Lower lobe of right lung (tissue), 2 donors: ENCODE data around the gene OSER1. TPM values are rescaled to one million over a fixed set of nuclear protein-coding genes. Genes with fewer than 3 reads are reported as not detected.
"Not testable (repeated sequence)": the region's sequence is repeated elsewhere in the genome, so short reads cannot be mapped to it uniquely, and the experiment has no call there.

Experiments
- ATAC-seq, 2 donors: fragments of 200-7000 bp; cut with Tn5 transposase; one replicate each; pipeline ENCODE4 v1.9.1; 2020 to 2022; ENCODE audit warnings: mild to moderate bottlenecking in 2 of 2, moderate library complexity in 2 of 2
- DNase-seq: peaks from one replicate; pipeline ENCODE4 v3.0.0-alpha.2; 2020
- H3K27ac ChIP-seq: fragments of 200-600 bp; one replicate; pipeline ENCODE4 v1.8.0; 2022
- H3K27me3 ChIP-seq: fragments of 200-600 bp; one replicate; pipeline ENCODE4 v1.8.0; 2022; ENCODE audit warnings: low read depth
- H3K36me3 ChIP-seq: fragments of 200-600 bp; one replicate; pipeline ENCODE4 v1.8.0; 2022; ENCODE audit warnings: mild to moderate bottlenecking
- H3K4me1 ChIP-seq: fragments of 200-600 bp; one replicate; pipeline ENCODE4 v1.8.0; 2022
- H3K4me3 ChIP-seq: fragments of 200-600 bp; one replicate; pipeline ENCODE4 v1.8.0; 2022; ENCODE audit warnings: mild to moderate bottlenecking
- H3K9me3 ChIP-seq: fragments of 200-600 bp; one replicate; pipeline ENCODE4 v1.8.0; 2022
- intact Hi-C: fragments of 100-400 bp; cut with DNase I; formaldehyde crosslinking; loops from one replicate; pipeline ENCODE4 v1.11.0; 2022
- total RNA-seq: library from RNA; stranded (reverse); fragmentation: NEBNext Ultra II Directional; extraction: Animal tissue kit (Norgen Biotek cat#: 25700); gene quantifications from one replicate; pipeline ENCODE4 v1.2.1, GENCODE V29; 2021
- TF ChIP-seq, protein P1 (sequence below): fragments of 200-600 bp; IDR thresholded peaks from one replicate; pipeline ENCODE4 v1.8.0; 2022; ENCODE audit warnings: antibody characterized with exemption, mild to moderate bottlenecking
- donor health status: DM: no; HTN: yes; CAD: no; lungs with severe emphysema.

Gene OSER1
- total RNA-seq, 1 donor from 2014 or later = 32.9 TPM

DNA sequence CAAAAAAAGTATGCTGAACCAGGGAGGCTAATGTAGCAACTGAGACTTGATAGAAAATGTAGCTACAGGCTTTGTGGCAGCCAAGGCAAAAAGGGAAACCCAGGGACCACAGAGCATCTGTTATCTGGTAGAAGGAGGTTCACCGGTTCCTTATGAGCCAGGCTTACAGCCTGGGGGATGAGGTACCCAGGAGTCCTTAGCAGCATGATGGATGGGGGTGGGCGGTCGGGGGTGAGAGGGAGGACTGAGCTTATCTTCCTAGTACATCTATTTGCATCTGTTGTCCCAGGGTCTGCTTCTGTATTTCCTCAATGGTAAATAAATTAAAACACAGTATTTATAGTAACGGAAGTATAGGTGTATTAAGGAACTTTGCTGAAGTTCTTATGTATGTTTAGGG lies 35.4 kb upstream of the OSER1 start:
- Histone ChIP-seq H3K4me3 (no peak overlapping the region), H3K4me1 (no peaks in the 10 kb centered on the region), H3K27me3 (peaks cover 19% of the 10 kb centered on the region), H3K27ac (no peak overlapping the region), H3K36me3 (no peaks in the 10 kb centered on the region), H3K9me3 (no peaks in the 10 kb centered on the region)
- TF ChIP-seq, protein P1, sequence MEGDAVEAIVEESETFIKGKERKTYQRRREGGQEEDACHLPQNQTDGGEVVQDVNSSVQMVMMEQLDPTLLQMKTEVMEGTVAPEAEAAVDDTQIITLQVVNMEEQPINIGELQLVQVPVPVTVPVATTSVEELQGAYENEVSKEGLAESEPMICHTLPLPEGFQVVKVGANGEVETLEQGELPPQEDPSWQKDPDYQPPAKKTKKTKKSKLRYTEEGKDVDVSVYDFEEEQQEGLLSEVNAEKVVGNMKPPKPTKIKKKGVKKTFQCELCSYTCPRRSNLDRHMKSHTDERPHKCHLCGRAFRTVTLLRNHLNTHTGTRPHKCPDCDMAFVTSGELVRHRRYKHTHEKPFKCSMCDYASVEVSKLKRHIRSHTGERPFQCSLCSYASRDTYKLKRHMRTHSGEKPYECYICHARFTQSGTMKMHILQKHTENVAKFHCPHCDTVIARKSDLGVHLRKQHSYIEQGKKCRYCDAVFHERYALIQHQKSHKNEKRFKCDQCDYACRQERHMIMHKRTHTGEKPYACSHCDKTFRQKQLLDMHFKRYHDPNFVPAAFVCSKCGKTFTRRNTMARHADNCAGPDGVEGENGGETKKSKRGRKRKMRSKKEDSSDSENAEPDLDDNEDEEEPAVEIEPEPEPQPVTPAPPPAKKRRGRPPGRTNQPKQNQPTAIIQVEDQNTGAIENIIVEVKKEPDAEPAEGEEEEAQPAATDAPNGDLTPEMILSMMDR = no peak
- ATAC-seq = no peak
- no peak for DNase-seq
- intact Hi-C loops = no loop called here

DNA sequence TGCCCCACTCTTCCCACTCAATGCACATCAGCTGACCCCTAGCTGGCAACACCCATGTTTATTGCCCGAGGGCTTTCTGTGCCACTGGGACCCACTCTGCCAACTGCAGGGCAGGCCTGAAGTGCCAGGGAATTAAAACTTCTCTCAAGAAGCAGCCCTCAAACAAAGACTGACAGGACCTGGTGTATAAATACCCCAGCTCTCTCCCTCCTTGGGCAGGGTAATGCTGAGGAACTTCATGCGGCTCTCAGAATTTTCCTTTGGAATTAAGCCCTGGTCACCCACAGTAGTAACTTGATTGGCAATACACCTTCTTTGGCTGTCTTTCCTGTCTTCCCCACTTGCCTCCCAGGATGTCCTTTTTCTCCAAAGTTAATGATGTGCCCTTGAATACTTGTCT lies 31.2 kb upstream of the OSER1 start:
- H3K27me3 ChIP-seq = no peaks in the 10 kb centered on the region
- ATAC-seq (no peak), DNase-seq (no peak)
- H3K36me3 ChIP-seq = no peaks in the 10 kb centered on the region
- no peak overlapping the region for H3K4me3 ChIP-seq
- no peak overlapping the region for H3K27ac ChIP-seq
- H3K4me1 ChIP-seq = no peaks in the 10 kb centered on the region
- intact Hi-C loops = no loop called here
- H3K9me3 ChIP-seq = no peaks in the 10 kb centered on the region
- TF ChIP-seq, protein P1 = no peak

DNA sequence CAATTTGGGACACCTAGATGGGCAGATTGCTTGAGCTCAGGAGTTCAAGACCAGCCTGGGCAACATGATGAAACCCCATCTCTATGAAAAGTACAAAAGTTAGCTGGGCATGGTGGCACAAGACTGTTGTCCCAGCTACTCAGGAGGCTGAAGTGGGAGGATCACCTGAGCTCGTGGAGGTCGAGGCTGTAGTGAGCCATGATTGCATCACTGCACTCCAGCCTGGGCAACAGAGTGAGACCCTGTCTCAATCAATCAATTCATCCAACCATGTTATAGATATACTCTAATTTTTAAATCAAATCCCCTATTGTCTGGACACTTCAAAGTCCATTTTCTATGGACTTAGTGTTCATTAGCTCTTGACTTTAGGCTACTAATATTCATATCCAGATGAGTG lies 26.3 kb upstream of the OSER1 start:
- H3K9me3 ChIP-seq, H3K4me3 ChIP-seq, DNase-seq, ATAC-seq, H3K36me3 ChIP-seq, intact Hi-C loops, H3K27me3 ChIP-seq, H3K4me1 ChIP-seq, H3K27ac ChIP-seq: not testable (repeated sequence)

DNA sequence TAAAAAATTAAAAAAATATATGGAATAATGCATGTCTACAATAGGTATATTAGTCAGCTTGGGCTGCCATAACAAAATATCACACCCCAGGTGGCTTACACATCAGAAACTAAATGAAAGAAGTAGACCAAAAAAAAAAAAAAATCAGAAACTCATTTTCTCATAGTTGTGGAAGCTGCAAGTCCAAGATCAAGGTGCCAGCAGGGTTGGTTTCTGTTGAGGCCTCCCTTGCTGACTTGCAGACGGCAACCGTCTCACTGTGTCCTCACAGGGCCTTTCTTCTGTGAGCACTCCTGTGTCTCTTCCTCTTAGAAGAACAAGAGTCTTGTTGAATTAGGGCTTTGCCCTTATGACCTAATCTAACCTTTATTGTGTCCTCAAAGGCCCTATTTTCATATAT lies 25.1 kb upstream of the OSER1 start:
- ATAC-seq (no peak), DNase-seq (no peak)
- intact Hi-C loops = no loop called here
- Histone ChIP-seq H3K4me1 (no peaks in the 10 kb centered on the region), H3K4me3 (no peak overlapping the region), H3K27me3 (no peaks in the 10 kb centered on the region), H3K36me3 (no peaks in the 10 kb centered on the region), H3K27ac (no peak overlapping the region), H3K9me3 (no peaks in the 10 kb centered on the region)
- TF ChIP-seq, protein P1 = no peak

DNA sequence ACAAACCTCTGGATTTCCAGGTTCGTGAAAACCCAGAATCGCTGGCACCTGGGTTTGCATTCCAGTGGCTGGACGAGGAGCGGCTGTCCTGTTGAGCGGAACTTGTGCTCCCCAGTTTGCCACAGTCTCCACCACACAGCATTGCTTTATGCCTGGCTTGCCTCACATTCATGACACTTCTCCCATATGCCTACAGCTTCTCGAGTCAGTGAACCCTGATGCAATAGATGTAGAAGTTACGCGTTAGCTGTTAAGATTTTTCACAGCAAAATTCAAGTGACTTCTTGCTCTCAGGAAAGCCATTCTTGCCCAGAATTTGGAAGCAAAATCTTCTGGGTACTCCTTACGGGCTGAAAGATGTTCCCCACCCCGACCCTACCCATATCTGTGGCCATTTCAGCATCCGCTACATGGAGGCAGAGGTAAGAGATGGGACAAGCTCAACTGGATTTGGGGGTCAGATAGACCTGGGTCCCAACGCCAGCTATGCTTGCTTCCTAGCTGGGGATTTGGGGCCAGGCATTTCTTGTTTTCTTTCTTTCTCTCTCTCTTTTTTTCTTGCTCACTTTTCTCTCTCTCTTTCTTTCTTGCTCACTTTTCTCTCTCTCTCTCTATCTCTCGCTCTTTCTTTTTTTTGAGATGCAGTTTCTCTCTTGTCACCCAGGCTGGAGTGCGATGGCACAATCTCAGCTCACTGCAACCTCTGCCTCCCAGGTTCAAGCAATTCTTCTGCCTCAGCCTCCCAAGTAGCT lies 24.2 kb upstream of the OSER1 start:
- DNase-seq = no peak
- Histone ChIP-seq H3K36me3 (no peaks in the 10 kb centered on the region), H3K4me1 (no peaks in the 10 kb centered on the region), H3K9me3 (no peaks in the 10 kb centered on the region), H3K27ac (no peak overlapping the region), H3K27me3 (no peaks in the 10 kb centered on the region), H3K4me3 (no peak overlapping the region)
- intact Hi-C loops = no loop called here
- TF ChIP-seq, protein P1 = no peak
- ATAC-seq = no peak

DNA sequence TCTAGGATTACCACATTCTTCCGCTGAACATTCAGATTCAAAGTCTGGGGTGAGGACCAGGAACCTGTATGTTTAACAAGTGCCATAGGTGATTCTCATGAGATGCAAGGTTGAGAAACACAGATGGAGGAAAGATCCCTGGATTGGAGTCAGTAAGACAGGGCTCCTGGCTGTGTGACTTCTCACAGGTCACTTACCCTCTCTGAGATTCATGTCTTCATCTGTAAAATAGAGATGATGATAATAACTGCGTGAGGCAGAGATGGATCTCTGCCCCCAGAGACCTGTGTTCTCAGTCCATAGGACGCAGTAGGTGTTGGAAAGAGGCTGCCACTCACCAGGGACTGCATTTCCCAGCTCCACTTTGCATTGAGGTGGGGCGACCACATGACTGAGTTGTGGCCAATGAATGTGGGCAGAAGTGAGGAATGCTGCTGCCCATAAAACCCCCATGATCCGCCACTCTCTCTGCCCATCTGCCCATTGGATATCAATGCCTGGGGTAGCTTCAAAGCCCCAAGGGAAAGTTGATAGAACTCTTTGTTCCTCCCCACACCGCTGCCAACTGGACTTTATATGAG lies 23.0 kb upstream of the OSER1 start:
- Histone ChIP-seq H3K27me3 (no peaks in the 10 kb centered on the region), H3K4me1 (no peaks in the 10 kb centered on the region), H3K27ac (no peak overlapping the region), H3K9me3 (no peaks in the 10 kb centered on the region), H3K36me3 (no peaks in the 10 kb centered on the region), H3K4me3 (no peak overlapping the region)
- intact Hi-C loops = no loop called here
- DNase-seq (no peak), ATAC-seq (no peak)
- TF ChIP-seq, protein P1 = no peak

DNA sequence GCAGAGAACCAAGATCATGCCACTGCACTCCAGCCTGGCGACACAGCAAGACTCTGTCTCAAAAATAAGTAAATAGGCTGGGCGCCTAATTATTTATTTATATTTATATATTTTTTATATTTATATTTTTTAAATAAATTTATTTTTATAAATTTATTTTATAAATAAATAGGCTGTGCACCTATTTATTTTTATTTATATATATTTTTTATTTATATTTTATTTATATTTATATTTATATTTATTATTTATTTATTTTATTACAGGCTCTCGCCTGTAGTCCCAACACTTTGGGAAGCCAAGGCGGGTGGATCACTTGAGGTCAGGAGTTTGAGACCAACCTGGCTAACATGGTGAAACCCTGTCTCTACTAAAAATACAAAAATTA lies 21.9 kb upstream of the OSER1 start:
- ATAC-seq, intact Hi-C loops, H3K27ac ChIP-seq, H3K9me3 ChIP-seq, DNase-seq, H3K4me3 ChIP-seq, H3K36me3 ChIP-seq, H3K27me3 ChIP-seq, H3K4me1 ChIP-seq: not testable (repeated sequence)
